H9 (cell line): ENCODE measurements around the gene PRPF6. TPM values are rescaled to one million over a fixed set of nuclear protein-coding genes. Genes with fewer than 3 reads are reported as not detected.

Experiments
- DNase-seq: peaks from one replicate; pipeline ENCODE4 v3.0.0-alpha.2; 2017
- H2AFZ ChIP-seq: one replicate; pipeline ENCODE4 v1.6.1; 2013; ENCODE audit warnings: mild to moderate bottlenecking, low read length, control low read depth, moderate library complexity
- H2AK5ac ChIP-seq: 2 replicates; pipeline ENCODE4 v1.6.1; 2013; ENCODE audit warnings: low read length, control low read depth, mixed read lengths; ENCODE audit not compliant: insufficient read length
- H2BK120ac ChIP-seq: one replicate; pipeline ENCODE4 v1.6.1; 2013; ENCODE audit warnings: low read depth, mild to moderate bottlenecking, low read length, control low read depth, inconsistent platforms; ENCODE audit not compliant: poor library complexity, severe bottlenecking
- H2BK12ac ChIP-seq: 2 replicates; pipeline ENCODE4 v1.6.1; 2013; ENCODE audit warnings: low read length, control low read depth, mixed read lengths, low read depth; ENCODE audit not compliant: insufficient read length
- H2BK15ac ChIP-seq: 2 replicates; pipeline ENCODE4 v1.6.1; 2013; ENCODE audit warnings: low read depth, low read length, control low read depth
- H2BK20ac ChIP-seq: one replicate; pipeline ENCODE4 v1.6.1; 2013; ENCODE audit warnings: low read depth, mild to moderate bottlenecking, low read length, control low read depth, inconsistent platforms; ENCODE audit not compliant: poor library complexity, severe bottlenecking
- H2BK5ac ChIP-seq: 2 replicates; pipeline ENCODE4 v1.6.1; 2013; ENCODE audit warnings: low read length, control low read depth, mixed read lengths; ENCODE audit not compliant: insufficient read length
- H3K14ac ChIP-seq: 2 replicates; pipeline ENCODE4 v1.6.1; 2013; ENCODE audit warnings: low read length, control low read depth; ENCODE audit not compliant: insufficient read depth
- H3K18ac ChIP-seq: 2 replicates; pipeline ENCODE4 v1.6.1; 2013; ENCODE audit warnings: low read depth, mild to moderate bottlenecking, mixed read lengths, low read length, control low read depth; ENCODE audit not compliant: insufficient read length
- H3K23ac ChIP-seq: 2 replicates; pipeline ENCODE4 v1.6.1; 2013; ENCODE audit warnings: low read length, control low read depth, mixed read lengths, low read depth; ENCODE audit not compliant: insufficient read length
- H3K23me2 ChIP-seq: 2 replicates; pipeline ENCODE4 v1.6.1; 2013; ENCODE audit warnings: low read depth, mild to moderate bottlenecking, mixed read lengths, low read length, control low read depth; ENCODE audit not compliant: insufficient read length, poor library complexity, severe bottlenecking
- H3K27ac ChIP-seq: 2 replicates; pipeline ENCODE4 v1.5.1; 2013; ENCODE audit warnings: low read length, control low read depth, mixed read lengths, low read depth; ENCODE audit not compliant: insufficient read length
- H3K27me3 ChIP-seq: 2 replicates; pipeline ENCODE4 v1.6.1; 2013; ENCODE audit warnings: low read length, control low read depth, inconsistent platforms; ENCODE audit not compliant: insufficient read depth
- H3K4ac ChIP-seq: 2 replicates; pipeline ENCODE4 v1.6.1; 2013; ENCODE audit warnings: low read depth, mild to moderate bottlenecking, control low read depth, inconsistent platforms, low read length, moderate library complexity
- H3K4me1 ChIP-seq: 2 replicates; pipeline ENCODE4 v1.6.1; 2013; ENCODE audit warnings: low read length, control low read depth, inconsistent platforms; ENCODE audit not compliant: insufficient read depth
- H3K4me2 ChIP-seq: 2 replicates; pipeline ENCODE4 v1.6.1; 2013; ENCODE audit warnings: low read length, control low read depth, mixed read lengths; ENCODE audit not compliant: insufficient read length, insufficient read depth
- H3K56ac ChIP-seq: 2 replicates; pipeline ENCODE4 v1.6.1; 2013; ENCODE audit warnings: low read depth, mild to moderate bottlenecking, mixed read lengths, low read length, control low read depth; ENCODE audit not compliant: insufficient read length
- H3K79me1 ChIP-seq: 2 replicates; pipeline ENCODE4 v1.6.1; 2013; ENCODE audit warnings: low read depth, mild to moderate bottlenecking, moderate library complexity, low read length, control low read depth, inconsistent platforms; ENCODE audit not compliant: insufficient read depth, poor library complexity, severe bottlenecking
- H3K79me2 ChIP-seq: 2 replicates; pipeline ENCODE4 v1.6.1; 2013; ENCODE audit warnings: low read length, control low read depth, inconsistent platforms; ENCODE audit not compliant: insufficient read depth
- H3K9ac ChIP-seq: 2 replicates; pipeline ENCODE4 v1.6.1; 2013; ENCODE audit warnings: low read length, control low read depth, mixed read lengths; ENCODE audit not compliant: insufficient read length; ENCODE audit errors: extremely low read depth
- H3K9me3 ChIP-seq: one replicate; pipeline ENCODE4 v1.6.1; 2013; ENCODE audit warnings: low read depth, low read length, inconsistent platforms; ENCODE audit not compliant: control insufficient read depth
- H3T11ph ChIP-seq: one replicate; pipeline ENCODE4 v1.6.1; 2013; ENCODE audit warnings: mild to moderate bottlenecking, low read length, control low read depth, inconsistent platforms
- H4K20me1 ChIP-seq: one replicate; pipeline ENCODE4 v1.6.1; 2013; ENCODE audit not compliant: control insufficient read depth, insufficient read length, insufficient read depth
- H4K5ac ChIP-seq: 2 replicates; pipeline ENCODE4 v1.6.1; 2013; ENCODE audit warnings: low read depth, mild to moderate bottlenecking, mixed read lengths, low read length, control low read depth; ENCODE audit not compliant: insufficient read length
- H4K8ac ChIP-seq: replicated peaks from 2 replicates; pipeline ENCODE4 v1.6.1; 2013; ENCODE audit warnings: low read length, control low read depth, mixed read lengths, low read depth; ENCODE audit not compliant: insufficient read length
- H4K91ac ChIP-seq: 2 replicates; pipeline ENCODE4 v1.6.1; 2013; ENCODE audit warnings: low read depth, mild to moderate bottlenecking, moderate library complexity, mixed read lengths, low read length, control low read depth; ENCODE audit not compliant: insufficient read length
- H3K27ac Mint-ChIP-seq, 3 experiments: 2 replicates in 2 of 3; 3 replicates in 1 of 3; pipeline ENCODE4 v1.8.0; 2020 to 2021; ENCODE audit warnings: mixed read lengths in 3 of 3, mild to moderate bottlenecking in 1 of 3, moderate library complexity in 1 of 3
- H3K27me3 Mint-ChIP-seq: 2 replicates; pipeline ENCODE4 v1.8.0; 2021; ENCODE audit warnings: low read depth, mild to moderate bottlenecking, moderate library complexity, mixed read lengths
- H3K36me3 Mint-ChIP-seq, 3 experiments: 2 replicates in 2 of 3; 3 replicates in 1 of 3; pipeline ENCODE4 v1.8.0; 2020 to 2021; ENCODE audit warnings: low read depth in 3 of 3, mixed read lengths in 3 of 3; ENCODE audit not compliant: insufficient read depth in 1 of 3
- H3K4me1 Mint-ChIP-seq, 2 experiments: 2 replicates each; pipeline ENCODE4 v1.8.0; 2020; ENCODE audit warnings: mixed read lengths in 2 of 2
- H3K4me3 Mint-ChIP-seq, 2 experiments: 2 replicates in 1 of 2; 3 replicates in 1 of 2; pipeline ENCODE4 v1.8.0; 2020 to 2021; ENCODE audit warnings: mild to moderate bottlenecking in 2 of 2, mixed read lengths in 2 of 2, moderate library complexity in 1 of 2
- H3K9me3 Mint-ChIP-seq, 2 experiments: 2 replicates in 1 of 2; 3 replicates in 1 of 2; pipeline ENCODE4 v1.8.0; 2020; ENCODE audit warnings: mild to moderate bottlenecking in 2 of 2, mixed read lengths in 2 of 2, moderate library complexity in 1 of 2
- WGBS: extraction: QIAGEN DNeasy Blood & Tissue Kit; methylation state at CpG from one replicate; pipeline ENCODE4 v1.1.7; 2013; ENCODE audit warnings: missing lambda C conversion rate, low lambda C conversion rate, mixed read lengths; ENCODE audit not compliant: insufficient read length; ENCODE audit errors: extremely low coverage; 5-methylcytosine and 5-hydroxymethylcytosine counted together
- total RNA-seq: library from RNA; stranded (reverse); gene quantifications from 2 replicates; pipeline ENCODE4 v1.2.1, GENCODE V29; 2021
- TF ChIP-seq, protein P1 (sequence below): fragments of 200-600 bp; sonication (generic); conservative IDR thresholded peaks from 3 replicates; pipeline ENCODE4 v1.8.0; 2021; ENCODE audit warnings: antibody characterized with exemption, mild to moderate bottlenecking

The PRPF6 gene
- total RNA-seq, 1 experiment from 2014 or later: 87.9 TPM

DNA sequence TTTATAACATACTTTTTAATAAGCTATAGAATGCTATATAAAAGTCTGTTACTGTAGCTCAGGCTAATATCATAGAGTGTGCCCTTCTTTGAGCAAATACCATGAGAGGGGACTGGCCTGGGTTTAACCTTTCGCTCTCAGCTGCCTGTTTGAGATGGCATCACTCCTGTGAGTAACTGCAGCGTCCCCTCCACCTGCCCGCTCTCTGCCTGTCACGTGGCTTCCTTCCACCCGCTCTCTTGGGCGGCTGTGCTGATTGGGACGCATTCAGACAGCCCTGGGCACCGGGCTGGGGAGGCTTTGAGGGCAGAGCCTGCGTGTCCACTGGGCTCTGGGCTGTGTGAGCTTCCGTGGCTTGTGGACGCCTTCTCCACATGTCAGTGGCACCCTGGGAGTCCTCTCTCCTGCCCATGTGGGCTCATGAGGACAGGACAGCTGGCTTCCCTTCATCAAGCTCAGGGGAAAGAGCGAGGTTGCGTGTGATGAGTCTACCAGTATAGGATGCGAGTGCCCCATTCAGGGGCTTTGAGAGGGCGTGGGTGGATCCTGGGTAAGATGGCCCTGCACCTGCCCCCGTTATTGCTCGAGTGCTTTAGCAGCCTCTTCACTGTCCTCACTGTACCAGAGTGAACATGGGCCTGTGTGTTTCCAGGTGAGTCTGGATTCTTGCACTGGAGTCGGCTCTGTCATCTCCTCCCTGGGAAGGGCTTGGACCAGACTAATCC, 44.3 kb downstream of the PRPF6 start:
- H3T11ph ChIP-seq: no peak overlapping the region
- H4K91ac ChIP-seq: no peak overlapping the region
- H3K14ac ChIP-seq: no peak overlapping the region
- no peaks in the 10 kb centered on the region for H3K27me3 ChIP-seq
- no peak overlapping the region for H2BK120ac ChIP-seq
- H2BK15ac ChIP-seq: no peak overlapping the region
- peaks cover 41 to 87% (median 79%) of the 10 kb centered on the region in 3 experiments for H3K36me3 Mint-ChIP-seq
- no peak overlapping the region for H2BK12ac ChIP-seq
- no peak overlapping the region for H2BK20ac ChIP-seq
- WGBS: no CpG with 5 or more reads among the region's 18 CpGs
- no peak for DNase-seq
- no peak overlapping the region for H2BK5ac ChIP-seq
- TF ChIP-seq, protein P1, sequence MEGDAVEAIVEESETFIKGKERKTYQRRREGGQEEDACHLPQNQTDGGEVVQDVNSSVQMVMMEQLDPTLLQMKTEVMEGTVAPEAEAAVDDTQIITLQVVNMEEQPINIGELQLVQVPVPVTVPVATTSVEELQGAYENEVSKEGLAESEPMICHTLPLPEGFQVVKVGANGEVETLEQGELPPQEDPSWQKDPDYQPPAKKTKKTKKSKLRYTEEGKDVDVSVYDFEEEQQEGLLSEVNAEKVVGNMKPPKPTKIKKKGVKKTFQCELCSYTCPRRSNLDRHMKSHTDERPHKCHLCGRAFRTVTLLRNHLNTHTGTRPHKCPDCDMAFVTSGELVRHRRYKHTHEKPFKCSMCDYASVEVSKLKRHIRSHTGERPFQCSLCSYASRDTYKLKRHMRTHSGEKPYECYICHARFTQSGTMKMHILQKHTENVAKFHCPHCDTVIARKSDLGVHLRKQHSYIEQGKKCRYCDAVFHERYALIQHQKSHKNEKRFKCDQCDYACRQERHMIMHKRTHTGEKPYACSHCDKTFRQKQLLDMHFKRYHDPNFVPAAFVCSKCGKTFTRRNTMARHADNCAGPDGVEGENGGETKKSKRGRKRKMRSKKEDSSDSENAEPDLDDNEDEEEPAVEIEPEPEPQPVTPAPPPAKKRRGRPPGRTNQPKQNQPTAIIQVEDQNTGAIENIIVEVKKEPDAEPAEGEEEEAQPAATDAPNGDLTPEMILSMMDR: no peak
- no peak overlapping the region for H4K8ac ChIP-seq
- H3K27ac ChIP-seq: no peak overlapping the region
- no peak overlapping the region for H4K5ac ChIP-seq
- no peak overlapping the region for H3K23ac ChIP-seq
- H3K79me2 ChIP-seq: no peaks in the 10 kb centered on the region
- H3K27me3 Mint-ChIP-seq: no peaks in the 10 kb centered on the region
- H2AK5ac ChIP-seq: no peak overlapping the region
- no peaks in the 10 kb centered on the region for H3K4me1 ChIP-seq
- no peaks in the 10 kb centered on the region for H3K79me1 ChIP-seq
- H3K9me3 ChIP-seq: no peaks in the 10 kb centered on the region
- H3K23me2 ChIP-seq: no peaks in the 10 kb centered on the region
- no peak overlapping the region for H3K56ac ChIP-seq
- no peaks in the 10 kb centered on the region for H3K4me1 Mint-ChIP-seq
- no peaks in the 10 kb centered on the region; a peak in 1 of 5 replicates for H3K9me3 Mint-ChIP-seq
- no peak overlapping the region for H3K4me3 Mint-ChIP-seq
- no peak overlapping the region for H3K9ac ChIP-seq
- H3K18ac ChIP-seq: no peak overlapping the region
- H3K27ac Mint-ChIP-seq: peak overlapping the region in 1 of 3 experiments; percentile 36; a peak in 1 of 7 replicates
- no peaks in the 10 kb centered on the region for H4K20me1 ChIP-seq
- H3K4ac ChIP-seq: no peak overlapping the region
- H3K4me2 ChIP-seq: no peak overlapping the region
- no peak overlapping the region for H2AFZ ChIP-seq
